Smooth muscle cell (in vitro differentiated cells): ENCODE measurements around the gene OCEL1. TPM values are rescaled to one million over a fixed set of nuclear protein-coding genes. Genes with fewer than 3 reads are reported as not detected.
A peak's percentile ranks its signal among the peaks of the same experiment; 100 is the strongest.

ENCODE experiments used
- DNase-seq: peaks from one replicate; lab custom pipeline; 2025; ENCODE audit not compliant: unreplicated experiment; lab: John Stamatoyannopoulos, UW
- H2AFZ ChIP-seq: fragments of 200-600 bp; sonication (generic); 2 replicates; pipeline ENCODE4 v1.6.0; 2016; ENCODE audit warnings: antibody characterized with exemption, low read depth, mild to moderate bottlenecking
- H3F3A ChIP-seq: fragments of 200-600 bp; sonication (generic); 2 replicates; pipeline ENCODE4 v1.6.0; 2017; ENCODE audit warnings: antibody characterized with exemption, low read depth
- H3K27ac ChIP-seq: fragments of 200-600 bp; sonication (generic); 2 replicates; pipeline ENCODE4 v1.5.1; 2016; ENCODE audit warnings: low read depth, mild to moderate bottlenecking
- H3K27me3 ChIP-seq: fragments of 200-600 bp; sonication (generic); 2 replicates; pipeline ENCODE4 v1.6.1; 2016; ENCODE audit warnings: low read depth, mild to moderate bottlenecking
- H3K36me3 ChIP-seq: fragments of 200-600 bp; sonication (generic); 2 replicates; pipeline ENCODE4 v1.5.1; 2016; ENCODE audit warnings: low read depth
- H3K4me1 ChIP-seq: fragments of 200-600 bp; sonication (generic); 2 replicates; pipeline ENCODE4 v1.5.1; 2016; ENCODE audit warnings: low read depth
- H3K4me2 ChIP-seq: fragments of 200-600 bp; sonication (generic); 2 replicates; pipeline ENCODE4 v1.6.0; 2016; ENCODE audit warnings: mild to moderate bottlenecking
- H3K4me3 ChIP-seq: fragments of 200-600 bp; sonication (generic); 2 replicates; pipeline ENCODE4 v1.5.1; 2016; ENCODE audit warnings: mild to moderate bottlenecking
- H3K79me2 ChIP-seq: fragments of 200-600 bp; sonication (generic); 2 replicates; pipeline ENCODE4 v1.6.0; 2016; ENCODE audit warnings: low read depth, mild to moderate bottlenecking
- H3K9ac ChIP-seq: fragments of 200-600 bp; sonication (generic); 2 replicates; pipeline ENCODE4 v1.6.0; 2016; ENCODE audit warnings: low read depth
- H3K9me3 ChIP-seq: fragments of 200-600 bp; sonication (generic); replicated peaks from 2 replicates; pipeline ENCODE4 v1.5.1; 2016; ENCODE audit warnings: low read depth
- H4K20me1 ChIP-seq: fragments of 200-600 bp; sonication (generic); 2 replicates; pipeline ENCODE4 v1.6.0; 2016; ENCODE audit warnings: low read depth
- CTCF ChIP-seq: fragments of 200-600 bp; sonication (generic); IDR thresholded peaks from 2 replicates; pipeline ENCODE4 v1.5.1; 2017; ENCODE audit warnings: borderline replicate concordance, mild to moderate bottlenecking, antibody characterized with exemption; ENCODE audit not compliant: insufficient read depth, poor library complexity, severe bottlenecking
- WGBS: methylation state at CpG from one replicate; pipeline ENCODE4 v1.1.7; 2016; ENCODE audit warnings: low lambda C conversion rate; 5-methylcytosine and 5-hydroxymethylcytosine counted together
- polyA plus RNA-seq: library from polyadenylated mRNA; unstranded; fragments of >200 nt; fragmentation: Nextera tagmentation; extraction: Ambion mirVana; gene quantifications from 2 replicates; pipeline ENCODE4 v1.2.1, GENCODE V29; 2016
- total RNA-seq: library from RNA; depleted of rRNA; stranded (reverse); fragments of >200 nt; gene quantifications from 2 replicates; pipeline ENCODE4 v1.2.3, GENCODE V29; 2014

OCEL1 gene
- total and polyA plus RNA-seq, 2 experiments from 2014 or later = 2.9 to 34.9 TPM

GRCh38 chr19:17213334-17213733, 12.7 kb upstream of the OCEL1 start:
- Histone ChIP-seq H2AFZ (no peak overlapping the region), H3K36me3 (no peaks in the 10 kb centered on the region), H3K79me2 (no peaks in the 10 kb centered on the region), H3K4me1 (peaks cover 5% of the 10 kb centered on the region), H3F3A (no peaks in the 10 kb centered on the region), H3K27me3 (no peaks in the 10 kb centered on the region), H3K9me3 (no peaks in the 10 kb centered on the region), H3K4me2 (no peak overlapping the region), H3K4me3 (no peak overlapping the region), H3K9ac (no peak overlapping the region), H3K27ac (no peak overlapping the region), H4K20me1 (no peaks in the 10 kb centered on the region)
- WGBS = 100% methylated on average over 5 of the region's 5 CpGs
- no peak for TF ChIP-seq CTCF
- no peak for DNase-seq

DNA sequence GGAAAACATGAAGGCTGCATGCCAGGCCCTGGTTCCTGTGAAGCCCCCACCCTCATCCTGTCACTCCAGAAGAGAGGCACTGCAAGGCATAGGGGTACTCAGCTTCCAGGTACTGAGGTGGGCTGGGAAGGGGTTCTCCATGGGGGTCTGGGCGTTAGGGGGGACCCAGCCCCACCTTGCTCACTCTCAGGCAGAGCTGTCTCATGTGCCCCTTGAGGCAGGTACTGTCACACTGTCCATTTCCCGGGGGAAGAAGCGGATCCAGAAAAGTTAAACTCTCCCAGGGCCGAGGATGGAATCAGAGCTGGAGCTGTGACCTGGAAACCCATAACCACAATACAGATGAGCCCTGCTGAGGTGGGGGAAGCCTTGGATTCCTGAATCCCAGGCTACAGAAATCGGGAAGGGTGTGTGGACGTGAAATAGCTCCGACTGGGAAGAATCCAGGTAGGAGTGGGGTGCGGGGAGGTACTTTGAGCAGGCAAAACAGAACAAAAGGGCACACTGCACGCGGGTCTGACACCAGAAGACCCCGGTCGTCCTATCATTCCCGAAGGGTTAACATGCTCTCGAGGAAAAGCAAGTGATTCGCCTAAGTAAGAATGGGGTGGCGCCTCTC, 11.4 kb upstream of the OCEL1 start:
- 44% methylated on average over 16 of the region's 16 CpGs for WGBS
- Histone ChIP-seq H3K27ac (peak overlapping the region; percentile 71), H3K9ac (peak overlapping the region; percentile 84), H3F3A (no peaks in the 10 kb centered on the region), H3K4me1 (peaks cover 5% of the 10 kb centered on the region), H3K4me2 (peak overlapping the region; percentile 91), H3K79me2 (no peaks in the 10 kb centered on the region), H3K9me3 (no peaks in the 10 kb centered on the region), H3K27me3 (no peaks in the 10 kb centered on the region), H4K20me1 (no peaks in the 10 kb centered on the region), H3K4me3 (peak overlapping the region; percentile 74), H3K36me3 (no peaks in the 10 kb centered on the region), H2AFZ (peak overlapping the region; percentile 15)
- TF ChIP-seq CTCF = no peak
- no peak for DNase-seq

- Histone ChIP-seq H3K27me3 (no peaks in the 10 kb centered on the region), H3K4me3 (peak within 1 kb of the TSS; percentile 74), H3K9me3 (no peaks in the 10 kb centered on the region), H3F3A (no peaks in the 10 kb centered on the region), H3K9ac (peak within 1 kb of the TSS; percentile 84), H3K4me1 (peaks cover 5% of the 10 kb centered on the region), H3K4me2 (peak within 1 kb of the TSS; percentile 91), H2AFZ (peak within 1 kb of the TSS; percentile 15), H3K79me2 (no peaks in the 10 kb centered on the region), H3K27ac (peak within 1 kb of the TSS; percentile 71), H3K36me3 (no peaks in the 10 kb centered on the region), H4K20me1 (no peaks in the 10 kb centered on the region)
- 4% methylated on average over 52 of the region's 56 CpGs for WGBS
- peak; percentile 79 for DNase-seq
- no peak for TF ChIP-seq CTCF
Measured at GRCh38 chr19:17215127-17215971, 10.7 kb upstream of the OCEL1 start, which contains the start of gene USE1. Gene USE1, plus strand, starts transcription at chr19:17215357. Its CDS starts 49 bp downstream, at chr19:17215406.
